ENCODE results near the gene LHX2. TPM values are rescaled to one million over a fixed set of nuclear protein-coding genes. Genes with fewer than 3 reads are reported as not detected.

The LHX2 gene
- total RNA-seq, 4 donors from 2014 or later = not detected

DNA sequence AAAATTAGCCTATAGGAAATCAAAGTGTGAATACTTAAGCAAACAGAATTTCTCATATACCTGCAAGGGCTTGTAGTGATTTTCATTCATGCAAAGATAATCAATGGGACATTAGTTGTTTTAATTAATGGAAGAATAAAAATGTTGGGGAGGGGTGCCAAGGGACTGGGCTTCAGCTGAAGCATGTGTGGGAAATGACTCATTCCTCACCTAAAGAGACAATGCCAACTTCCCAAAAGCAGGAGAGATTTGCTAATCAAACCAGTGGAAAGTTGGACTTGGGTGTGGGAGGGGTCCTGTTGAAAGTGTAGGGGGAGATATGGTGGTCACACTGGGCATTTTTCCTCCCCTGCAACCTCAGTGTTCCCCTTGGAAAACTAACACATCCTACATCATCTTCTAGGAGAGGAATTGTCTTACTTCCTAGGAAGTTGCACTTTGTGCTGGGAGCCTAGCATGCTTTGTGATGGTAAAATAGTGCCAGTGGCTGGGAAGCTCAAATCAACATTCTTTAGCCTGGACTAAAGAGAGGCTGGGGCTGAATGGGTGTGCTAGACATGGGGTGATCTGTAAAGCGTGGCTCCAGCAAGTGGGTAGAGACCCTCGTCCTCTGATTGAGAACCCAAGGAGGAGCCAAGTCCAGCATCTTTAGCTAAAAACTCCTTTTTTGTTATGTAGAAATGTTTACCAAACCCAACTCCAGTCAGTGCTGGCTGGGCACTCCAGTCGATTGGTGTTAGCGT lies 6.4 kb upstream of the LHX2 start:
- DNase-seq = no peak
- H3K4me1 ChIP-seq = peaks cover 0 to 14% (median 7%) of the 10 kb centered on the region in 4 donors
- no peak overlapping the region for H3K27ac ChIP-seq
- no peak overlapping the region for H3K4me3 ChIP-seq
- H3K9me3 ChIP-seq = no peaks in the 10 kb centered on the region
- H3K36me3 ChIP-seq = no peaks in the 10 kb centered on the region
- TF ChIP-seq, protein P1, sequence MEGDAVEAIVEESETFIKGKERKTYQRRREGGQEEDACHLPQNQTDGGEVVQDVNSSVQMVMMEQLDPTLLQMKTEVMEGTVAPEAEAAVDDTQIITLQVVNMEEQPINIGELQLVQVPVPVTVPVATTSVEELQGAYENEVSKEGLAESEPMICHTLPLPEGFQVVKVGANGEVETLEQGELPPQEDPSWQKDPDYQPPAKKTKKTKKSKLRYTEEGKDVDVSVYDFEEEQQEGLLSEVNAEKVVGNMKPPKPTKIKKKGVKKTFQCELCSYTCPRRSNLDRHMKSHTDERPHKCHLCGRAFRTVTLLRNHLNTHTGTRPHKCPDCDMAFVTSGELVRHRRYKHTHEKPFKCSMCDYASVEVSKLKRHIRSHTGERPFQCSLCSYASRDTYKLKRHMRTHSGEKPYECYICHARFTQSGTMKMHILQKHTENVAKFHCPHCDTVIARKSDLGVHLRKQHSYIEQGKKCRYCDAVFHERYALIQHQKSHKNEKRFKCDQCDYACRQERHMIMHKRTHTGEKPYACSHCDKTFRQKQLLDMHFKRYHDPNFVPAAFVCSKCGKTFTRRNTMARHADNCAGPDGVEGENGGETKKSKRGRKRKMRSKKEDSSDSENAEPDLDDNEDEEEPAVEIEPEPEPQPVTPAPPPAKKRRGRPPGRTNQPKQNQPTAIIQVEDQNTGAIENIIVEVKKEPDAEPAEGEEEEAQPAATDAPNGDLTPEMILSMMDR (IDR thresholded peaks at IDR 0.05) = no peak
- no peak for TF ChIP-seq POLR2A (IDR thresholded peaks at IDR 0.05)
- peaks cover 0 to 72% of the 10 kb centered on the region in 2 donors for H3K27me3 ChIP-seq

DNA sequence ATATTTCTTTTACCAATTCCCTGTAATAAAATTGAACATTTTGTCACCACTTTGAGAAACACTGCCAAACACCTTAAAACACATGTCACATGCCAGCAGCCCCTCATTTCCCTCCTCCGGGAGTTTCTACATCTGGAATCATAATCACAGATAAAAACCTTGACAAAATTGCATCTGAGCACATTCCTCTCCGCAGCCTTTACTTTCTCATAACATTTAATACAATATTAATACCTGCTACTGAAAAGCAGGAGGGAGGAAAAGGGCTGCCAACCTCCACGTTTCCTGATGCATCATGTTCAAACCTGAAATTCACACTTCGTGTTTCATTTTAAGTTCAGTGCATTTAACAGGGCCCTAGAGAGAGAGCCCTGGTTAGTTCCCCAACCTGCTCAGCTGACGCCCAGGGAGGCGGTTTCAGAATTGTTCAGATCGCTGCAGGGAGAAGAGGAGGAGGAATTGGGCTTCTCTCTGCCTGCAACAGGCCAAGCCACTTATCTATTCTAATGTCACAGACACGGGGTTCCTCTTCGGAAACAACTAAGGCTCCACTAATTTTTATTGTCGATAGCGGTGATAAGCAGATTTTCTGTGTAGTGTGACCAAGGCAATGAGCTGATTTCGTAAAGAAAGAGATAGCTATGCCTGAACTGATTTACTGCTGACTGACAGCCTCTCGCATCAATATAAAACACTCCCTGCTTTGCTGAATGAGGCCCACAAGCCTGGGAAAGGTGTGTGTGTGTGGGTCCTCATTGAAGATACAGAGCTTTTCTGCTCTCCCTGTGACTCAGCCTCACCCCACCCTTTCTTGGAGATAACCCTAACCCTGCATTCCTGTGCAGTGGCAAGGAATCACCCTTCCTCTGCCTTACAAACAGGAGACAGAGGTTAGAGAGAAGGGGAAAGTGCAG lies 4.9 kb upstream of the LHX2 start:
- H3K4me1 ChIP-seq = peaks cover 0 to 26% (median 15%) of the 10 kb centered on the region in 4 donors
- peak in 1 of 3 donors; percentile 35 for DNase-seq
- no peak overlapping the region for H3K4me3 ChIP-seq
- peaks cover 0 to 76% of the 10 kb centered on the region in 2 donors for H3K27me3 ChIP-seq
- TF ChIP-seq, protein P1 (IDR thresholded peaks at IDR 0.05) = no peak
- no peak for TF ChIP-seq POLR2A (IDR thresholded peaks at IDR 0.05)
- no peaks in the 10 kb centered on the region for H3K9me3 ChIP-seq
- H3K36me3 ChIP-seq = no peaks in the 10 kb centered on the region
- H3K27ac ChIP-seq = no peak overlapping the region

DNA sequence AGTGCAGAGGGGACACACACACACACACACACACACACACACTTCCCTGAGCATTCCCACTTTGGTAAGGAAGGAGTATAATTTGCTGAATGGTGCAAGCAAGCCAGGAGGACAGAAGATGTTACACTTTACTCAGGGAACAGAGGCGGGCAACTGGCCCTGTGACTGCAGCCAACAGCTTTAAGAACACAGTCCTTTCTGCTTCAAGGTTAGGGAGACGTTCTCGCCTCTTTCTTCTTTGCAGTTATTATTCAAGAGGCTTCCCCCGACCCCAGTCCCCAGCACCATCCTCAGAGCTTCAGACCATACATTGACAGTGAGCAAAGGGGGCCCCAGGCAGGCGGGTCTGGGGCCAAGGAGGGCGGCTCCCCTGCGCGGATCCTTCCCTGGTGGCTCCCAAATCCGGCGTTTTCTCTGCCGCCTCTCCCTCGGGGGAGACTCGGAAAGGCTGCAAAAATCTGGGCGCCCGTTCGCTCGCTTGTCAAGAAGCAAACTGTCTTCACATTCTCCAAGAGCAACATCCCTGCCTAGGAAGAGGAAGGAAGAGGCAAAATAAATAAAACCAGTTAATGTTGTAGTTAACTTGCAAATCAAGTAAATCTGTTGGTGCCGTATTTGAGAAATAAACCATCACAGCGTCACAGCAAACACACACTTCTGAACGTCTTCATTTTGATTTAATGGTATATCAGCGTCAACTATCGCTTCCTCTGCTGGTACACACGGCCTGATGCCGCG lies 3.8 kb upstream of the LHX2 start:
- H3K4me1 ChIP-seq = peaks cover 0 to 36% (median 25%) of the 10 kb centered on the region in 4 donors
- TF ChIP-seq, protein P1 (IDR thresholded peaks at IDR 0.05) = no peak
- no peak for TF ChIP-seq POLR2A (IDR thresholded peaks at IDR 0.05)
- H3K27me3 ChIP-seq = peaks cover 0 to 83% of the 10 kb centered on the region in 2 donors
- DNase-seq = peak in 1 of 3 donors; percentile 36
- peak overlapping the region in 1 of 4 donors; percentile 2 for H3K4me3 ChIP-seq
- H3K27ac ChIP-seq = no peak overlapping the region
- no peaks in the 10 kb centered on the region for H3K9me3 ChIP-seq
- no peaks in the 10 kb centered on the region for H3K36me3 ChIP-seq

DNA sequence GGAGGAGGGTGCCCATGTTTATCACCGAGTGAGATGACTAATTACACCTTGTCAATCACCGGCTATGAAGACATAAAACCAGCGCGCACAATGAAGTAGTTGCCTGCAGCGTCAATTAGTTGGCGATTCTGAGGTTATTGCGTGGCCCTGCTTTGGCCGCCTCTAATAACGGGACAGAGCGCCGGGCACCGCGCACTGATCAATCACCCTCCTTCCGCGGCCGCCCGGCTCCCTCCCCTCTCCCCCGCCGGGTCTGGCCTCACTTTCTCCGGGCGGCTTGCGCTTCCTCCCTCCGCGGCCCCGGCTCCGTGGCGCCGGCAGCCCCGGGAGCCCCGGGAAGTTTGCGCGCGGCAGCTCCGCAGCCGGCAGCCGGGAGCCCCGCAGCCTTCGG lies 3.3 kb upstream of the LHX2 start:
- H3K4me3 ChIP-seq = peak overlapping the region in 2 of 4 donors; percentile 2 to 27
- TF ChIP-seq, protein P1 (IDR thresholded peaks at IDR 0.05) = no peak
- TF ChIP-seq POLR2A (IDR thresholded peaks at IDR 0.05) = no peak
- H3K36me3 ChIP-seq = no peaks in the 10 kb centered on the region
- peaks cover 0 to 87% of the 10 kb centered on the region in 2 donors for H3K27me3 ChIP-seq
- H3K4me1 ChIP-seq = peaks cover 0 to 40% (median 27%) of the 10 kb centered on the region in 4 donors
- no peak overlapping the region for H3K27ac ChIP-seq
- no peak for DNase-seq
- no peaks in the 10 kb centered on the region for H3K9me3 ChIP-seq
